ENCODE measurements around the gene RSPO3. TPM values are rescaled to one million over a fixed set of nuclear protein-coding genes. Genes with fewer than 3 reads are reported as not detected.

The RSPO3 gene
- polyA plus RNA-seq, 2 donors, result 1.9 to 2.3 TPM

- H3K27ac ChIP-seq (ENCODE audit: low read depth in 2 of 2, low read length in 1 of 2), result no peak overlapping the region
- no peak overlapping the region for H3K4me3 ChIP-seq (ENCODE audit: low read depth in 1 of 2, low read length in 2 of 2)
- no peaks in the 10 kb centered on the region for H3K4me1 ChIP-seq (ENCODE audit: control insufficient read depth in 2 of 2, insufficient read depth in 2 of 2, low read length in 1 of 2)
- H3K27me3 ChIP-seq (ENCODE audit: control insufficient read depth in 1 of 2, insufficient read depth in 2 of 2, low read length in 2 of 2), result no peaks in the 10 kb centered on the region
- 51 to 54% methylated on average over 2 of the region's 2 CpGs for WGBS, 2 donors
- H3K9me3 ChIP-seq (ENCODE audit: control insufficient read depth in 2 of 2, insufficient read depth in 1 of 2, low read depth in 1 of 2, low read length in 1 of 2), result no peaks in the 10 kb centered on the region
- no peaks in the 10 kb centered on the region for H3K36me3 ChIP-seq (ENCODE audit: control insufficient read depth in 2 of 2, insufficient read depth in 2 of 2, low read length in 1 of 2)
Measured at GRCh38 chr6:127103482-127103881, 15.0 kb upstream of the RSPO3 start.

GRCh38 chr6:127107916-127108315 lies 10.6 kb upstream of the RSPO3 start:
- Histone ChIP-seq H3K4me3 (ENCODE audit: low read depth in 1 of 2, low read length in 2 of 2) (no peak overlapping the region), H3K27me3 (ENCODE audit: control insufficient read depth in 1 of 2, insufficient read depth in 2 of 2, low read length in 2 of 2) (no peaks in the 10 kb centered on the region), H3K4me1 (ENCODE audit: control insufficient read depth in 2 of 2, insufficient read depth in 2 of 2, low read length in 1 of 2) (no peaks in the 10 kb centered on the region), H3K36me3 (ENCODE audit: control insufficient read depth in 2 of 2, insufficient read depth in 2 of 2, low read length in 1 of 2) (no peaks in the 10 kb centered on the region), H3K9me3 (ENCODE audit: control insufficient read depth in 2 of 2, insufficient read depth in 1 of 2, low read depth in 1 of 2, low read length in 1 of 2) (no peaks in the 10 kb centered on the region), H3K27ac (ENCODE audit: low read depth in 2 of 2, low read length in 1 of 2) (no peak overlapping the region)

DNA sequence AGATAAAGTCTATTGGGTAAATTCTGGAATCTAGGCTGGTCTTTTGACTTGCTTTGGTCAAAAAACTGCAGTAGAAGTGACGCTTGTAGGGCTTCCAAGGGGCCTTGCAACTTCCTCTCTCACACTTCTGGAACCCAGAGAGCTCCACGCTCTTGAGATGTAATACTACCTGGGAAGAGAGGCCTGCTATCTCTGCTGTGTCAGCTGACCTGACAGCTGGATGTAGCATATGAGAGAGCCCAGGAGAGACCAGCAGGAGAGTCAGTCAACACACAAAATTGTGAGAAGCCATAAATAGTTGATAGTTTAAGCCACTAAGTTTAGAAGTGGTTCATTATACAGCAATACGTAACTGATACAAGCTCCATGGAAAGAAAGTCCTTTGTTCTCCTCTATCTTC lies 7.8 kb upstream of the RSPO3 start:
- Histone ChIP-seq H3K36me3 (ENCODE audit: control insufficient read depth in 2 of 2, insufficient read depth in 2 of 2, low read length in 1 of 2) (no peaks in the 10 kb centered on the region), H3K4me3 (ENCODE audit: low read depth in 1 of 2, low read length in 2 of 2) (no peak overlapping the region), H3K27me3 (ENCODE audit: control insufficient read depth in 1 of 2, insufficient read depth in 2 of 2, low read length in 2 of 2) (no peaks in the 10 kb centered on the region), H3K27ac (ENCODE audit: low read depth in 2 of 2, low read length in 1 of 2) (no peak overlapping the region), H3K9me3 (ENCODE audit: control insufficient read depth in 2 of 2, insufficient read depth in 1 of 2, low read depth in 1 of 2, low read length in 1 of 2) (no peaks in the 10 kb centered on the region), H3K4me1 (ENCODE audit: control insufficient read depth in 2 of 2, insufficient read depth in 2 of 2, low read length in 1 of 2) (no peaks in the 10 kb centered on the region)
- WGBS, 2 donors, result 87 to 88% methylated on average over 3 of the region's 3 CpGs

DNA sequence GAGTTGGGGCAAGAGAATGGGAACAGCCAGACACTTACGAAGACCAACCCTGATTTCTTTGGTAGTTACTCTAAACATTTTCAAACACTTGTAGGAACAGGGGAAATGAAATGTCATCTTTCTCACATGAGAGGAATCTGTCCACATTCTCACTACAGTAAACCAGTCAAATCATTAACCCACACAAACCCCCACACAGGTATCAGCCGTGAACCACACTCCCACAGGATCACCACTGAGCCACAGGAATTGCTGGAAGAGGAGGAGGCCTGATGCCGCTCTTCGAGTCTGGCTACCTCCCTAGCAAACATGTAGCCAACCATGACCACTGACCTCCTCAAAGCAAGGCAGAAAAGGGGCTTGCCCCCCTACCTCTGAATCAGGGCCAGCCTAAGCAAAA lies 6.9 kb upstream of the RSPO3 start:
- H3K9me3 ChIP-seq (ENCODE audit: control insufficient read depth in 2 of 2, insufficient read depth in 1 of 2, low read depth in 1 of 2, low read length in 1 of 2), result no peaks in the 10 kb centered on the region
- H3K27ac ChIP-seq (ENCODE audit: low read depth in 2 of 2, low read length in 1 of 2), result no peak overlapping the region
- WGBS, 2 donors, result 91 to 93% methylated on average over 4 of the region's 4 CpGs
- H3K4me1 ChIP-seq (ENCODE audit: control insufficient read depth in 2 of 2, insufficient read depth in 2 of 2, low read length in 1 of 2), result no peaks in the 10 kb centered on the region
- no peak overlapping the region for H3K4me3 ChIP-seq (ENCODE audit: low read depth in 1 of 2, low read length in 2 of 2)
- no peaks in the 10 kb centered on the region for H3K27me3 ChIP-seq (ENCODE audit: control insufficient read depth in 1 of 2, insufficient read depth in 2 of 2, low read length in 2 of 2)
- no peaks in the 10 kb centered on the region for H3K36me3 ChIP-seq (ENCODE audit: control insufficient read depth in 2 of 2, insufficient read depth in 2 of 2, low read length in 1 of 2)

- Histone ChIP-seq H3K36me3 (ENCODE audit: control insufficient read depth in 2 of 2, insufficient read depth in 2 of 2, low read length in 1 of 2) (no peaks in the 10 kb centered on the region), H3K4me3 (ENCODE audit: low read depth in 1 of 2, low read length in 2 of 2) (no peak overlapping the region), H3K27ac (ENCODE audit: low read depth in 2 of 2, low read length in 1 of 2) (no peak overlapping the region), H3K4me1 (ENCODE audit: control insufficient read depth in 2 of 2, insufficient read depth in 2 of 2, low read length in 1 of 2) (peaks cover 0 to 4% of the 10 kb centered on the region in 2 donors), H3K27me3 (ENCODE audit: control insufficient read depth in 1 of 2, insufficient read depth in 2 of 2, low read length in 2 of 2) (peaks cover 2 to 3% of the 10 kb centered on the region in 2 donors), H3K9me3 (ENCODE audit: control insufficient read depth in 2 of 2, insufficient read depth in 1 of 2, low read depth in 1 of 2, low read length in 1 of 2) (no peaks in the 10 kb centered on the region)
- WGBS, 2 donors, result 33 to 39% methylated on average over 1 of the region's 1 CpG
Measured at GRCh38 chr6:127114214-127114760, 4.2 kb upstream of the RSPO3 start.

- H3K36me3 ChIP-seq (ENCODE audit: control insufficient read depth in 2 of 2, insufficient read depth in 2 of 2, low read length in 1 of 2), result no peaks in the 10 kb centered on the region
- H3K27me3 ChIP-seq (ENCODE audit: control insufficient read depth in 1 of 2, insufficient read depth in 2 of 2, low read length in 2 of 2), result peaks cover 3 to 5% of the 10 kb centered on the region in 2 donors
- WGBS, 2 donors, result 61 to 62% methylated on average over 2 of the region's 2 CpGs
- peaks cover 2 to 4% of the 10 kb centered on the region in 2 donors for H3K4me1 ChIP-seq (ENCODE audit: control insufficient read depth in 2 of 2, insufficient read depth in 2 of 2, low read length in 1 of 2)
- H3K27ac ChIP-seq (ENCODE audit: low read depth in 2 of 2, low read length in 1 of 2), result no peak overlapping the region
- no peak overlapping the region for H3K4me3 ChIP-seq (ENCODE audit: low read depth in 1 of 2, low read length in 2 of 2)
- no peaks in the 10 kb centered on the region for H3K9me3 ChIP-seq (ENCODE audit: control insufficient read depth in 2 of 2, insufficient read depth in 1 of 2, low read depth in 1 of 2, low read length in 1 of 2)
Measured at GRCh38 chr6:127115084-127115655, 3.3 kb upstream of the RSPO3 start.

DNA sequence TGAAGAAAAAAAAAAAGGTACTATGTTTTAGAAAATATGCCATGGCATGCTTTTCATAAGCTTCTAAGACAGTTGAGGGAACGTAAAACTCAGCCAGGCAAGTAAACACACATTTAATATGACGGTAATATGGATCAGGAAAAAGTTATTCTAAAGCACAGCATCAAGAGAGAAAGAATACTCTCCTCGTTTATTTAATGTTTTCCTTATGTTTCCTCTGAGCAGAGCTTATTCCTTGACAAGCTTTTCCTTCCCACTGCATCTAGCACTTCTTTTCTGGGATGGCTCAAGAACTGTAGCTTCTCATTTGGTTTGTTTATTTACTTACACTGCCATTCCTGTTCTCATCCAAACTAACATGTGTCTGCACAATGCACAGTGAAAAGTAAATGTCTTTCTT lies 2.7 kb upstream of the RSPO3 start:
- Histone ChIP-seq H3K4me1 (ENCODE audit: control insufficient read depth in 2 of 2, insufficient read depth in 2 of 2, low read length in 1 of 2) (peaks cover 4 to 6% of the 10 kb centered on the region in 2 donors), H3K27ac (ENCODE audit: low read depth in 2 of 2, low read length in 1 of 2) (no peak overlapping the region), H3K27me3 (ENCODE audit: control insufficient read depth in 1 of 2, insufficient read depth in 2 of 2, low read length in 2 of 2) (peaks cover 3 to 11% of the 10 kb centered on the region in 2 donors), H3K9me3 (ENCODE audit: control insufficient read depth in 2 of 2, insufficient read depth in 1 of 2, low read depth in 1 of 2, low read length in 1 of 2) (no peaks in the 10 kb centered on the region), H3K4me3 (ENCODE audit: low read depth in 1 of 2, low read length in 2 of 2) (no peak overlapping the region), H3K36me3 (ENCODE audit: control insufficient read depth in 2 of 2, insufficient read depth in 2 of 2, low read length in 1 of 2) (no peaks in the 10 kb centered on the region)
- WGBS, 2 donors, result 39 to 42% methylated on average over 3 of the region's 3 CpGs

- 1 to 3% methylated on average over 19 of the region's 19 CpGs for WGBS, 2 donors
- Histone ChIP-seq H3K36me3 (ENCODE audit: control insufficient read depth in 2 of 2, insufficient read depth in 2 of 2, low read length in 1 of 2) (no peaks in the 10 kb centered on the region), H3K4me3 (ENCODE audit: low read depth in 1 of 2, low read length in 2 of 2) (peak overlapping the region; percentile 29 to 40), H3K27ac (ENCODE audit: low read depth in 2 of 2, low read length in 1 of 2) (peak overlapping the region; percentile 18 to 34), H3K9me3 (ENCODE audit: control insufficient read depth in 2 of 2, insufficient read depth in 1 of 2, low read depth in 1 of 2, low read length in 1 of 2) (no peaks in the 10 kb centered on the region), H3K27me3 (ENCODE audit: control insufficient read depth in 1 of 2, insufficient read depth in 2 of 2, low read length in 2 of 2) (peaks cover 3 to 15% of the 10 kb centered on the region in 2 donors), H3K4me1 (ENCODE audit: control insufficient read depth in 2 of 2, insufficient read depth in 2 of 2, low read length in 1 of 2) (peaks cover 4 to 6% of the 10 kb centered on the region in 2 donors)
Measured at GRCh38 chr6:127117979-127118297, 533 bp upstream of the RSPO3 start.

DNA sequence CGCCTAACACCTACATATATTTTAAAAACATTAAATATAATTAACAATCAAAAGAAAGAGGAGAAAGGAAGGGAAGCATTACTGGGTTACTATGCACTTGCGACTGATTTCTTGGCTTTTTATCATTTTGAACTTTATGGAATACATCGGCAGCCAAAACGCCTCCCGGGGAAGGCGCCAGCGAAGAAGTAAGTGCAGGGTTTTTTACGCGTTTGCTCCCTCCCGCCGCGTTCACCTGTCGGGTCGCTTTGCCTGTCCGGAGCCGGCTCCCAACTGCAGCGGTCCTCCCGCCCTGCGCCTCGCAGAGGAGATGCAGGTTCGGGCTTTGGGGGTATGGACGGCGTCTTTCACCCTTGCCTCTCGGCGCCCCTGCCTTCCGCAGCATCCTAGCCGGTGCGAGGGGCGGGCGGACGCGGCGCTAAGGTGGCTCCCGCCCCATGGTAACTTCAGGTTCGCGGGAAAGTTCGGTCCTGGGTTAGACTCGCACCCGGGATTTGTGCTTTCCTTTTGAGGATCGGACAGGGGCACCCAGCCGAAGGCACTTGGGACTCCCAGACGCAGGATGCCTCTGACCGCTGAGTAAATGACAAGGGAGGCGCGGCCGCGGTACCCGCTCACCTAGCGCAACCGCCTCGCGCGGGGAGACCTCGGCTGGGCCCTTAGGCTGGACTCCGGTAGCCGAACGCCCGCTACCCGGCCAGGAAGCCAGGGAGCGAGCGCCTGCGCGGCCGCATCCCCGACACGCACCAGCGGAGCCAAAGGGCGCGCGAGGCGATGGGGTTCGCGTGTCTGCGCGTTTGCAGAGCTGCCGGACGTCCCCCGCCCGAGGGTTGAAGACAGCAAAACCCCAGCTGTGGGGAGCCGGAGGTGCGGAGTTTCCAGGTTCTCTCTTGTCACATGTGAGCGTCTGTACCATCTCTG lies 891 bp downstream of the RSPO3 start:
- H3K4me3 ChIP-seq (ENCODE audit: low read depth in 1 of 2, low read length in 2 of 2), result peak overlapping the region; percentile 40 to 41
- peak overlapping the region; percentile 15 to 23 for H3K27ac ChIP-seq (ENCODE audit: low read depth in 2 of 2, low read length in 1 of 2)
- H3K36me3 ChIP-seq (ENCODE audit: control insufficient read depth in 2 of 2, insufficient read depth in 2 of 2, low read length in 1 of 2), result no peaks in the 10 kb centered on the region
- H3K27me3 ChIP-seq (ENCODE audit: control insufficient read depth in 1 of 2, insufficient read depth in 2 of 2, low read length in 2 of 2), result peaks cover 3 to 15% of the 10 kb centered on the region in 2 donors
- no peaks in the 10 kb centered on the region for H3K9me3 ChIP-seq (ENCODE audit: control insufficient read depth in 2 of 2, insufficient read depth in 1 of 2, low read depth in 1 of 2, low read length in 1 of 2)
- WGBS, 2 donors, result 1 to 2% methylated on average over 82 of the region's 82 CpGs
- H3K4me1 ChIP-seq (ENCODE audit: control insufficient read depth in 2 of 2, insufficient read depth in 2 of 2, low read length in 1 of 2), result peaks cover 4 to 6% of the 10 kb centered on the region in 2 donors

Data from esophagus (tissue), 2 donors.